Measurements from ENCODE around the gene COA3.
A peak's percentile ranks its signal among the peaks of the same experiment; 100 is the strongest.
"Not testable (repeated sequence)": the region's sequence is repeated elsewhere in the genome, so short reads cannot be mapped to it uniquely, and the experiment has no call there.

COA3 gene

GRCh38 chr17:42780851-42781638 lies 17.5 kb downstream of the COA3 start:
- DNase-seq = no peak

- no peak for DNase-seq
Measured at GRCh38 chr17:42779936-42780850, 18.3 kb downstream of the COA3 start, which contains the start of gene WNK4. Gene WNK4, plus strand, starts transcription at chr17:42780610. Its CDS starts 89 bp downstream, at chr17:42780699.

- no peak for DNase-seq
Measured at GRCh38 chr17:42779304-42779935, 19.1 kb downstream of the COA3 start.

- DNase-seq = no peak
Measured at GRCh38 chr17:42778570-42778969, 19.9 kb downstream of the COA3 start.

GRCh38 chr17:42775534-42776098 lies 22.9 kb downstream of the COA3 start:
- DNase-seq = no peak

GRCh38 chr17:42774066-42774745 lies 24.3 kb downstream of the COA3 start:
- no peak for DNase-seq

- DNase-seq = peak; percentile 43
Measured at GRCh38 chr17:42773290-42774035, 25.0 kb downstream of the COA3 start, which contains the start of gene VPS25. Gene VPS25, plus strand, starts transcription at chr17:42773449. Its CDS starts 27 bp downstream, at chr17:42773476.

- DNase-seq = no peak
Measured at GRCh38 chr17:42772945-42773289, 25.6 kb downstream of the COA3 start.

- not testable (repeated sequence) for DNase-seq
Measured at GRCh38 chr17:42769964-42770363, 28.5 kb downstream of the COA3 start.

GRCh38 chr17:42768006-42768405 lies 30.5 kb downstream of the COA3 start:
- DNase-seq = not testable (repeated sequence)

- DNase-seq = no peak
Measured at GRCh38 chr17:42767512-42767911, 31.0 kb downstream of the COA3 start.

- DNase-seq = no peak
Measured at GRCh38 chr17:42766124-42766523, 32.4 kb downstream of the COA3 start.

- no peak for DNase-seq
Measured at GRCh38 chr17:42761638-42762037, 36.9 kb downstream of the COA3 start.

- no peak for DNase-seq
Measured at GRCh38 chr17:42760652-42761581, 37.6 kb downstream of the COA3 start, which contains the start of gene RAMP2. Gene RAMP2, plus strand, starts transcription at chr17:42761227. Its CDS starts 35 bp downstream, at chr17:42761262.

- DNase-seq = no peak
Measured at GRCh38 chr17:42759982-42760651, 38.4 kb downstream of the COA3 start.

GRCh38 chr17:42754782-42755181 lies 43.7 kb downstream of the COA3 start:
- no peak for DNase-seq

GRCh38 chr17:42751628-42752027 lies 46.9 kb downstream of the COA3 start:
- no peak for DNase-seq

- DNase-seq = no peak
Measured at GRCh38 chr17:42750739-42751344, 47.7 kb downstream of the COA3 start.
